Dermis blood vessel endothelial cell (primary cell): ENCODE results near the gene RELN. TPM values are rescaled to one million over a fixed set of nuclear protein-coding genes. Genes with fewer than 3 reads are reported as not detected.
A peak's percentile ranks its signal among the peaks of the same experiment; 100 is the strongest.

Source experiments
- DNase-seq: peaks from one replicate; pipeline ENCODE4 v3.0.0; 2010
- total RNA-seq: library from RNA; depleted of rRNA; stranded (reverse); fragments of >200 nt; gene quantifications from 2 replicates; pipeline ENCODE4 v1.2.3, GENCODE V29; 2014

The RELN gene
- total RNA-seq, 1 donor from 2014 or later = 412 TPM

- DNase-seq = peak; percentile 11
Observed at GRCh38 chr7:103679151-103680132, 310.0 kb downstream of the RELN start.

DNA sequence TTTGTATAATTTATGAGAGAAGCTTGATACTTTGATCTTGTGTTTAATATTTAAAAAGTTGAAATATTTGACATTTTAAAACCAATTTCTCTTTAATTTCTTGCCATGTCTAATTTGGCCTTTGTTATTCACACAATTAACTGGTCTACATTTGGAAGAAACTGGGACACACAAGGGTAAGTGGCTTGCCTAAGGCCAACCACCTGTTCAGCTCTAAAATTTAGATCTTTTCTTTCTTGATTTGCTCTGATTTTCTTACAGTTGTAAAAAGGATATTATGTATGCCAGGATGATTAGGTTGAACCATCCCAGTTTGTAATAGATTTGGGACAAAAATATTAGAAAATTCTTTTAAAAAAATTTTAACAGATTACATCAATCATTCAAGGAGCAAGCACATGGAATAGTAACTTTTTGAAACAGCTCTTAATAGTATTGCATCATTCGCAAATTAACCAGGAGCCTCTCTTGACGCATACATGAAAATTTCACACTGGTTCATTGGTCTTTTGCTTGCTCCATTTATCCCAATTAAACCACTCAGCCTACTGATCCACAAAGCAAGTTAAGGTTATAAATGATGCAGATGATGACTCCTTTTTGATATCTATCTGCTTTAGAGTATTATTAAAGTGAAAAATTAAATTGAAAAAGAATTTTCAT lies 321.0 kb downstream of the RELN start:
- DNase-seq = no peak

DNA sequence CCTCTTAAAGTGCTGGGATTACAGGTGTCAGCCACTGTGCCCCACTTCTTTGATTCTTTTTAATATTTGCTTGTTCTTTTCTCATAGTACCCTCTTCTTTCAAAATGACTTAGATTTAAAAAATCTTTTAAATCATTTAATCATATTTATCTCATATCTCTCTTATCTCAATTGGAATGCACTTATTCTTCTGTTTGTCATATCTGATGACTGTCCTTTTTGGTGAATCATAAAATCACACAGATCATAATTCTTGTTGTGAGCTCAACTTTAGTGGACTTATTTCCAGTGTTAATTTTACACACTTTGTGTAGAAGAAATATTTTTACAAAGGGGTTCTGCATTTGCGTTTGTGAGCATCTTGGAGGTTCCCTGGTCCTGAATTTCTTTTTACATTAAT lies 323.1 kb downstream of the RELN start:
- DNase-seq = no peak

DNA sequence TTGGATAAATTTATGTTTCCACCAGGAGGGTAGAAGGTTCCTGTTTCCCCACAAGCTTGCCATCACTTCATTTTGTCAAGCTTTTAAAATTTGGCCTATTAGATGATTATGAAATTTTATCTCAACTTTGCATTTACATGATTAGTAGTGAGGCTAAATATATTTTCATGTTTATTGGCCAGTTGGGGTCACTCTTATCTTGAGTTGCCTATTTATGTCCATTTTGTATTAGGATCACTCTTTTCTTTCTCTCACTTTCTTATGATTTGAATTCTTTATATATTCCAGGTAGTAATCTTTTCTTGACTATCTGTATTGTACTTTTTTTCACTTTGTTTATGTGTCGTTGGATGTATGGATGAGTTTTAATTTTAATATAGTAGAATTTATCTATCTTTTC lies 324.9 kb downstream of the RELN start:
- DNase-seq = peak; percentile 11

DNA sequence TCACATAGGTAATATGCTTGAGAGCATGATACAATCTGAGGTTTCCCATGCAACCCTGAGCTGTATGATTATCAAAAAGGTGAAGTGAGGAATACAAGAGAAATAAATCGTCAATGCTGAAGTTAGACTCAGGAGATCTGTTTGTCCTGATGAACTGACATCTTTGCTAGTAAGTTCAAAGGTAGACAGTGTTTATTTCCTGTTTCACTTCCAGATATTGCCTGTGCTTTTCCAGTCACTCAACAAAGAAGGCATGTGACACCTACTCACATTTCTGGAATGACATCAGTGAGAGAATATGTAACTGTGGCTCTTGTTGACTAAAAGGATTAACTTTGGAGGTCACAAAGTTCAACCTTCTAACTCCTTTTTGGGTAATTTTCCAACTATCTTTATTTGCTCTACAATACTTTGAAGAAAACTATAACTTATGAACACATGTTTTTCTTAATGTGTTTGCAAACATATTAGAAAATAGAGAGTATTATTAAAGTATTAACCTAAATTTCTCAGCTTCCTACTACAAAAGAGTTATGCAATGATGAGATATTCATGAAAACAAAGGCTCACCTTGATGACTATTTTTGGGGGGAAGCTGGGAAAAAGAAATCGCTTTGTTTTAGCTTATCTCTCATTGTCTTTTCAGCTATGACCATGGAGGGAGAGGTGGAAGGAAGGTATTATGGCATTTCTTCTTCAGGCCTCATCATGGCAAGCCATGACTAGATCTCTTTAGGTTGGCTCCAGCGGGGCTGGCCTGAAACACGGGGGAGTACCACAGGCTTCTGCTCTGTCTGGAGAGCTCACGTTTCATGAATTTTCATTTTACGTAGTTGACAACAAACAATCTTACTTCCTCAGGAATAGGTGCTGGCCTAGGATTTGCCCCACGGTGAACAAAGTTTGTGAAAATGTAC lies 328.7 kb downstream of the RELN start:
- DNase-seq = peak; percentile 78

- DNase-seq = no peak
Observed at GRCh38 chr7:103658055-103659005, 331.1 kb downstream of the RELN start.

GRCh38 chr7:103657474-103657894 lies 332.0 kb downstream of the RELN start:
- DNase-seq = no peak

- DNase-seq = no peak
Observed at GRCh38 chr7:103656221-103656620, 333.2 kb downstream of the RELN start.

DNA sequence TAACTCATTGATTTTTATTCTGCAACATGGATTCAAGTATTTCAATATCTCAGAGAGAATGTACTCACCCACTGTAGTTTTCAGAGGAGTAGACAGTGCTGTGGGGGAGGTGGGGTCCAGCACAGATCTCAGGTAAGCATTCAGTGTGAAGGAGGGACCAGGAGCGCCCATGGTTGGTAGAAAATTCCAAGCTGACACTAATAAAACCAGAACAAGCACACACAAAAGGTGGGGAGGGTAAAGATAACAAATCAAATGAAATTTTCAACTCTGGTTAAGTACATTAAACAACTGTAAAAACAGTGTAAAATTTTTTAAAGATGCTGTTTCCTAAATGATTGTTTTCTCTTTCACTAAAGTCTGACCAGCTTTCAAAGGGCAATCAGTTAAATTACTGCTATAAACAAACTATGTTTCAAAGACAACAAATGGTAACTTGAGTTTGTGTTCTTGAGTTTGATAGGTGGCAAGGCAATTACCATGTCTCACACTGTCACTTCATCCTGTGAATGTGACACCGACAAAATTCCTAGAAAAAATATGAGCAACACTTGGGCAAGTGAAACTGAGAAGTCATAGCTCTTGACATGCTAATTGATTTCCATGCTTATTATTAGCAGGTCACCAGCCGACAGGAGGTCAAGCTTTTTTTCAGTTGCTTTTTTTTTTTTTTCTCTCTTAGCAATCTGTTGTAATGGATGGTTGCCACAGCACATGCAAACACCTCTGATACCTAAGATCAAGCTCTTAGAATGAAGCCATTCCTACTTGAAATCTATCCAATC lies 337.7 kb downstream of the RELN start:
- DNase-seq = no peak

DNA sequence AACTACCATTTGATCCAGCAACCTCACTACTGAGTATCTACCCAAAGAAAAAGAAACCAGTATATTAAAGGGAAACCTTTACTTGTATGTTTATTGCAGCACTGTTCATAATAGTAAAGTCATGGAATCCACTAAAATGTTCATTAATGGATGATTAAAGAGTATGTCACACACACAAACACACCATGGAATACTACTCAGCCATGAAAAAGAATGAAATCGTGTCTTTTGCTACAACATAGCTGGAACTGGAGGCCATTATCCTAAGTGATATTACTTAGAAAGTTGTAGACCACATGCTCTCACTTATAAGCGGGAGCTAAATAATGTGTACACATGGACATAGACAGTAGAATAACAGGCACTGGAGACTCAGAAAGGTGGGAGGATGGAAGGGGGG lies 340.4 kb downstream of the RELN start:
- no peak for DNase-seq

DNA sequence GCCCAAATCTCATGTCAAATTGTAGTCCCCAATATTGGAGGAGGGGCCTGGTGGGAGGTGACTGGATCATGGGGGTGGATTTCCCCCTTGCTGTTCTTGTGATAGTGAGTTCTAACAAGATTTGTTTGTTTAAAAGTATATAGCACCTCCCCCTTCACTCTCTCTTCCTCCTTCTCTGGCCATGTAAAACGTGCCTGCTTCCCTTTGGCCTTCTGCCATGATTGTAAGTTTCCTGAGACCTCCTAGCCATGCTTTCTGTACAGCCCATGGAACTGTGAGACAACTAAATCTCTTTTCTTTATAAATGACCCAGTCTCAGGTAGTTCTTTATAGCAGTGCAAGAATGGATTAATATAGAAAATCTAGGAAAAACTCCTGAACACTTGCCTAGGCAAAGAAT lies 341.3 kb downstream of the RELN start:
- DNase-seq = no peak

DNA sequence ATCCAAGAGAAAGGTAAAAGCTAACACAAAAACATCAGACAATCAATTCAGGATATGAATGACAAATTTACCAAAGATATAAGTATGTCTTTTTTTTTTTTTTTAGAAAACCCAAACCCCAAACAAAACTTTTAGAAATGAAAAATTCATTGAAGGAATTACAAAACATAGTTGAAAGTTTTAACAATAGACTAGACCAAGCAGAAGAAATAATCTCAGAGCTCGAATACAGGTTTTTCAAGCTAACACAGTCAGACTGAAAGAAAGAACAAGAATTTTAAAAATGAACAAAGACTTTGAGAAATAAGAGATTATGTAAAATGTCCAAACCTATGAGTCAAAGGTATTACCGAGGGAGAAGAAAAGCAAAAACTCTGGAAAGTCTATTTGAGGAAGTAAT lies 345.1 kb downstream of the RELN start:
- DNase-seq = no peak

DNA sequence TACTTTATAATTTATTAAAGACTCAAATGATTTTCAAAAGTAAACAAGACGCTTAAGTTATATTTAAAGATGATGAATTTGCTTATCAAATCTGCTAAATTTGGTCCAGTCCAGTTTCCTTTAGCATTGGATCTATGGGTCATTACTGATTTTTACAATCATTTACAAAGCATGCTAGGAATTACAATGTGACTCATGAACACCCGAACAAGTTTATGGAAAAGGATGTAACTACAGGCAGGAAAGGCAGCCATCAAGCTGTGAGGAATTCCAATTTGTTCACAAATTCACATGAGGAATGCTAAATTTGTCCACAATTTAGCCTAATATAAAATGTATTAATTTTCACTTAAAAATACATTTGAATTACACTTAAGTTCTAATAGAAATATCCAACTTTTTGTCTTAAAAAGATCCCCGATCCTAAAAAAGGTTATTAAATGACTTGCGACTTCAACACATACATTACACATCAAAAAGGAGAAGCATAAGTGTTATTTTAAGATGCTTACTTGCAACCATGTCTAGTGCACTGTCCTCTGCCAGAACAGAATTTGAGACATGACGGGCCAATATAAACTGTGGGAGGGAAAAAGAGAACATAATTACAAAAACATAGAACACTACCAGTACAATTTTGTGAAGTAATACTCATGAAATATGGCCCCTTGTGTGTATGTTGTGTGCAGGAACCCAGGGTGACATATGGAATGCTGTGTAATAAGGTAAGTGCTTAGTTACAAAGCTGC lies 349.3 kb downstream of the RELN start:
- DNase-seq = peak; percentile 61

GRCh38 chr7:103637726-103638125 lies 351.7 kb downstream of the RELN start:
- DNase-seq = peak; percentile 30

- peak; percentile 76 for DNase-seq
Observed at GRCh38 chr7:103637094-103637493, 352.4 kb downstream of the RELN start.

DNA sequence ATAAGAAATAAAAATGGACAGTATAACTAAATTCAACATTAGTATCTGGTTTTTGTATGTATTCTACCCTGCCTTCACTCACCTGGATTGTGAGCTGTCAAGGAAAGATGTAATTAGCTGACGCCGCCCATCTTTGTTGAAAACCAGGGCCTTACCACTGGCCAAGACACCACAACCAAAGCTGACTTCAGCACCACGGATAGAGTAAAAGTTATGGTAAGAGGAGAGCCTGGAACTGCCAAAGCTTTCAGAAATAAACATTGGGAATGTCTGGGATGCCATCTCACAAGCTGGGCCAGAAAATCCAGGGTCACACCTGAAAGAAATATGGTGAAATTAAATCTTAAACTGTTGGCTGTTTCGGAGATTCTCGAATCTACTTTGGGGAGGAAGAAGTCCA lies 353.3 kb downstream of the RELN start:
- peak; percentile 46 for DNase-seq

DNA sequence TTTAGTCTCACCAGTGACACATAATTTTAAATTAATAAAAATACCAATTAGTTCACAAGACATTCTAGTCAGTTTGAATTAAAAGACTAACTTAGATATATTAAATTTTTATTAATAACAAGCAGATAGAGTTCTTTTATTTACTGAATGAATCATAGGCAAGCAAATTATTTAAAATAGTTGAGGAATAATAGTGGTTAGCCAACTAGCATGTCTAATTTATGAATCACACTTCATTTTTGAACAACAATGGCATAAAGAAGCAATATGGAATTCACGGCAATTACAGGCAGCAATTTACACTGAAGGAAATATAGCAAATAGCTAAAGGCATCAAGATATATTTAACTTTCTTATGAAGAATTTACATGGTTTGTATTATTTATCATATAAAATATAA lies 356.5 kb downstream of the RELN start:
- DNase-seq = peak; percentile 46

GRCh38 chr7:103632005-103632639 lies 357.3 kb downstream of the RELN start:
- DNase-seq = no peak

DNA sequence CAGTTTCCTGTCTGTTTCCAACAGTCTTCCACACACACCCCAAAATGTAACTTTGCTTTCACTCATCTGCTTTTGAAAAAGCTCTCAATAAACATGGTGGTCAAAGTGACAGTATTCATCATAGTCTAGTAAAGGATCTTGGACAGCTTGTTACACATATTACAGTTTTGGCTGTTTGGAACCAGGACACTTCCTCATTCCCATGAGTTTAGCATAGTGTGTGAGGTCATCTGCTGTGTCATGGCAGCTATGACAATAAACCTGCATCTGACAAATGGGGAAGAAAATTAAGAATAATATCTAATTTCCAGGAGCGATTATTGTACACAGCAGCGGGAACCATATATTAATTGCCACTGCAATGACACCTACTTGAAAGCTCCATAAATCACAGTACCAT lies 359.1 kb downstream of the RELN start:
- no peak for DNase-seq

- no peak for DNase-seq
Observed at GRCh38 chr7:103628742-103629141, 360.7 kb downstream of the RELN start.
